ENCODE measurements around the gene ERC1.

Gene ERC1

GRCh38 chr12:1369460-1369859 lies 378.4 kb downstream of the ERC1 start:
- DNase-seq, result no peak

- no peak for DNase-seq
These were observed 379.0 kb downstream of the ERC1 start for GRCh38 chr12:1369938-1370500.

GRCh38 chr12:1373901-1374735 lies 383.1 kb downstream of the ERC1 start:
- DNase-seq, result no peak

- DNase-seq, result no peak
These were observed 384.3 kb downstream of the ERC1 start for GRCh38 chr12:1375323-1375722.

GRCh38 chr12:1377117-1377516 lies 386.1 kb downstream of the ERC1 start:
- no peak for DNase-seq

- no peak for DNase-seq
These were observed 386.7 kb downstream of the ERC1 start for GRCh38 chr12:1377681-1378080.

- no peak for DNase-seq
These were observed 389.3 kb downstream of the ERC1 start for GRCh38 chr12:1380171-1380851.

- DNase-seq, result no peak
These were observed 391.1 kb downstream of the ERC1 start for GRCh38 chr12:1382151-1382550.

GRCh38 chr12:1382826-1383225 lies 391.8 kb downstream of the ERC1 start:
- DNase-seq, result no peak

GRCh38 chr12:1383758-1384157 lies 392.7 kb downstream of the ERC1 start:
- DNase-seq, result no peak

- DNase-seq, result no peak
These were observed 393.9 kb downstream of the ERC1 start for GRCh38 chr12:1384910-1385309.

- DNase-seq, result no peak
These were observed 400.7 kb downstream of the ERC1 start for GRCh38 chr12:1391722-1392121.

GRCh38 chr12:1395421-1395955 lies 404.5 kb downstream of the ERC1 start:
- DNase-seq, result no peak

- DNase-seq, result no peak
These were observed 407.6 kb downstream of the ERC1 start for GRCh38 chr12:1398673-1399072.

- DNase-seq, result no peak
These were observed 410.9 kb downstream of the ERC1 start for GRCh38 chr12:1401891-1402290.

- DNase-seq, result no peak
These were observed 412.4 kb downstream of the ERC1 start for GRCh38 chr12:1403417-1403816.

GRCh38 chr12:1405619-1406018 lies 414.6 kb downstream of the ERC1 start:
- DNase-seq, result no peak

GRCh38 chr12:1410794-1411193 lies 419.8 kb downstream of the ERC1 start:
- DNase-seq, result no peak

GRCh38 chr12:1413930-1414329 lies 422.9 kb downstream of the ERC1 start:
- DNase-seq, result no peak

GRCh38 chr12:1418144-1418543 lies 427.1 kb downstream of the ERC1 start:
- no peak for DNase-seq

- DNase-seq, result no peak
These were observed 428.9 kb downstream of the ERC1 start for GRCh38 chr12:1419849-1420371.

- no peak for DNase-seq
These were observed 430.2 kb downstream of the ERC1 start for GRCh38 chr12:1421091-1421846.
